A673 (cell line): Measurements from ENCODE around the gene ERC1.

Experiments
- EZH2 ChIP-seq: fragments of 200-600 bp; sonication (generic); IDR thresholded peaks from 2 replicates; pipeline ENCODE4 v1.6.1; 2017; ENCODE audit warnings: borderline replicate concordance, low read depth, mild to moderate bottlenecking, mixed read lengths, antibody characterized with exemption, low read length; ENCODE audit not compliant: poor library complexity, severe bottlenecking
- TF ChIP-seq, protein P1 (sequence below): fragments of 300-800, 200-600 bp; sonication (generic); conservative IDR thresholded peaks from 2 replicates; pipeline ENCODE4 v1.5.1; 2017; ENCODE audit warnings: low read depth, mild to moderate bottlenecking, antibody characterized with exemption, low read length, moderate library complexity, mixed read lengths

DNA sequence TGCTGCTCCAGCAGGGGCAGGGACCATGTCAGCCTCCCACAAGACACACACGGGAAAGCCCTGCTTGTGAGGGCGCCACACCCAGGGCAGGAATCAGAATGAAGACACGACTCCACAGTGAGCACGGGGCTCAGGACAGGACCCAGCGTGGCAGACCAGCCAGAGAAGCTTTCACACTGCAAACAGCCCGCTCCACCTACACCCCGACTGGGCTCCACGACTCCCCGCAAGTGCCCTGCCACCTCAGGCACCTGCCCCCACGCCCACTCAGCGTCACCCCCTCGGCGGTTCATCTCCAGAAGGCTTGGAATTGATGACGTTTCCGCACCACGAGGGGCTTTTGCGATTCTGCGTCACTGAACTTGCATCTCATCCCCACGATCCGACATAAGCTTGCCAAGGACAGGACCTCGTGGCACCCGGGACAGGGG is 512.3 kb downstream of the ERC1 start:
- TF ChIP-seq, protein P1, sequence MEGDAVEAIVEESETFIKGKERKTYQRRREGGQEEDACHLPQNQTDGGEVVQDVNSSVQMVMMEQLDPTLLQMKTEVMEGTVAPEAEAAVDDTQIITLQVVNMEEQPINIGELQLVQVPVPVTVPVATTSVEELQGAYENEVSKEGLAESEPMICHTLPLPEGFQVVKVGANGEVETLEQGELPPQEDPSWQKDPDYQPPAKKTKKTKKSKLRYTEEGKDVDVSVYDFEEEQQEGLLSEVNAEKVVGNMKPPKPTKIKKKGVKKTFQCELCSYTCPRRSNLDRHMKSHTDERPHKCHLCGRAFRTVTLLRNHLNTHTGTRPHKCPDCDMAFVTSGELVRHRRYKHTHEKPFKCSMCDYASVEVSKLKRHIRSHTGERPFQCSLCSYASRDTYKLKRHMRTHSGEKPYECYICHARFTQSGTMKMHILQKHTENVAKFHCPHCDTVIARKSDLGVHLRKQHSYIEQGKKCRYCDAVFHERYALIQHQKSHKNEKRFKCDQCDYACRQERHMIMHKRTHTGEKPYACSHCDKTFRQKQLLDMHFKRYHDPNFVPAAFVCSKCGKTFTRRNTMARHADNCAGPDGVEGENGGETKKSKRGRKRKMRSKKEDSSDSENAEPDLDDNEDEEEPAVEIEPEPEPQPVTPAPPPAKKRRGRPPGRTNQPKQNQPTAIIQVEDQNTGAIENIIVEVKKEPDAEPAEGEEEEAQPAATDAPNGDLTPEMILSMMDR: no peak
- no peak for TF ChIP-seq EZH2
